K562 (cell line): Measurements from ENCODE around the gene KIF26B.

ENCODE experiments used
- CHAMP1 ChIP-seq: fragments of 450-650 bp; IDR thresholded peaks from 2 replicates; pipeline ENCODE4 v1.6.1; 2016; ENCODE audit warnings: mild to moderate bottlenecking
- EP300 ChIP-seq: IDR thresholded peaks from 2 replicates; pipeline ENCODE4 v1.6.1; 2012; ENCODE audit warnings: low read length, improper control_type of control experiment
- MAFK ChIP-seq: IDR thresholded peaks from 2 replicates; pipeline ENCODE4 v1.6.1; 2011; ENCODE audit warnings: low read length, improper control_type of control experiment
- PRDM10 ChIP-seq: fragments of 450-650 bp; IDR thresholded peaks from 2 replicates; pipeline ENCODE4 v1.6.1; 2018; ENCODE audit not compliant: partially characterized antibody
- PTTG1 ChIP-seq: fragments of 450-650 bp; IDR thresholded peaks from 2 replicates; pipeline ENCODE4 v1.6.1; 2016; ENCODE audit warnings: low read depth, mild to moderate bottlenecking, missing genetic modification characterization, missing compliant biosample characterization
- RAD21 ChIP-seq, 2 experiments: fragments of 250-450 bp in 1 of 2; fragments of 450-650 bp in 1 of 2; sonication (Bioruptor Pico) in 1 of 2; formaldehyde crosslinking in 1 of 2; IDR thresholded peaks in 1 of 2; conservative IDR thresholded peaks in 1 of 2; 2 replicates each; pipeline versions ENCODE4 v1.4.0 to v1.8.0; 2020 to 2022; ENCODE audit warnings: mild to moderate bottlenecking in 2 of 2, moderate library complexity in 1 of 2
- RFX1 ChIP-seq: fragments of 450-650 bp; IDR thresholded peaks from 2 replicates; pipeline ENCODE4 v1.6.1; 2016; ENCODE audit warnings: mild to moderate bottlenecking, moderate library complexity
- ZNF274 ChIP-seq: IDR thresholded peaks from 2 replicates; pipeline ENCODE4 v1.6.1; 2011; ENCODE audit warnings: low read depth, mild to moderate bottlenecking, low read length, moderate library complexity, borderline replicate concordance

GRCh38 chr1:245416781-245417180 lies 262.0 kb downstream of the KIF26B start:
- no peak for TF ChIP-seq RFX1
- no peak for TF ChIP-seq MAFK
- no peak for TF ChIP-seq ZNF274
- TF ChIP-seq CHAMP1 = no peak
- TF ChIP-seq PRDM10 = no peak
- TF ChIP-seq RAD21 (CRISPR knock-in tag; conservative IDR thresholded peaks at IDR 0.05 in 1 of 2, IDR thresholded peaks at IDR 0.05 in 1 of 2) = no peak
- TF ChIP-seq EP300 = no peak
- no peak for TF ChIP-seq PTTG1 (tag)
